ENCODE data around the gene CCBE1.

The CCBE1 gene

GRCh38 chr18:59663096-59663495, 34.1 kb downstream of the CCBE1 start:
- H3K9me3 ChIP-seq (ENCODE audit: control insufficient read depth, low read length): no peaks in the 10 kb centered on the region
- peaks cover 76% of the 10 kb centered on the region for H3K4me1 ChIP-seq (ENCODE audit: control insufficient read depth, insufficient read depth, low read length)
- H3K4me3 ChIP-seq (ENCODE audit: low read length): peak overlapping the region; percentile 40
- H3K36me3 ChIP-seq (ENCODE audit: control insufficient read depth, insufficient read depth, low read length, severe bottlenecking): no peaks in the 10 kb centered on the region
- no peak overlapping the region for H3K9ac ChIP-seq (ENCODE audit: low read length)
- H3K27me3 ChIP-seq (replicated peaks; ENCODE audit: control insufficient read depth, insufficient read depth, low read length): no peaks in the 10 kb centered on the region
- DNase-seq (ENCODE audit: low read depth): no peak

GRCh38 chr18:59661891-59662701, 35.1 kb downstream of the CCBE1 start:
- H3K27me3 ChIP-seq (replicated peaks; ENCODE audit: control insufficient read depth, insufficient read depth, low read length): no peaks in the 10 kb centered on the region
- H3K4me3 ChIP-seq (ENCODE audit: low read length): no peak overlapping the region
- H3K36me3 ChIP-seq (ENCODE audit: control insufficient read depth, insufficient read depth, low read length, severe bottlenecking): no peaks in the 10 kb centered on the region
- H3K9me3 ChIP-seq (ENCODE audit: control insufficient read depth, low read length): no peaks in the 10 kb centered on the region
- H3K4me1 ChIP-seq (ENCODE audit: control insufficient read depth, insufficient read depth, low read length): peaks cover 79% of the 10 kb centered on the region
- DNase-seq (ENCODE audit: low read depth): peak; percentile 50
- peak overlapping the region; percentile 13 for H3K9ac ChIP-seq (ENCODE audit: low read length)

- H3K4me1 ChIP-seq (ENCODE audit: control insufficient read depth, insufficient read depth, low read length): peaks cover 75% of the 10 kb centered on the region
- H3K9ac ChIP-seq (ENCODE audit: low read length): peak overlapping the region; percentile 79
- no peaks in the 10 kb centered on the region for H3K27me3 ChIP-seq (replicated peaks; ENCODE audit: control insufficient read depth, insufficient read depth, low read length)
- H3K36me3 ChIP-seq (ENCODE audit: control insufficient read depth, insufficient read depth, low read length, severe bottlenecking): no peaks in the 10 kb centered on the region
- H3K4me3 ChIP-seq (ENCODE audit: low read length): peak overlapping the region; percentile 75
- H3K9me3 ChIP-seq (ENCODE audit: control insufficient read depth, low read length): no peaks in the 10 kb centered on the region
- peak; percentile 91 for DNase-seq (ENCODE audit: low read depth)
These were observed 36.2 kb downstream of the CCBE1 start for GRCh38 chr18:59660786-59661743.

DNA sequence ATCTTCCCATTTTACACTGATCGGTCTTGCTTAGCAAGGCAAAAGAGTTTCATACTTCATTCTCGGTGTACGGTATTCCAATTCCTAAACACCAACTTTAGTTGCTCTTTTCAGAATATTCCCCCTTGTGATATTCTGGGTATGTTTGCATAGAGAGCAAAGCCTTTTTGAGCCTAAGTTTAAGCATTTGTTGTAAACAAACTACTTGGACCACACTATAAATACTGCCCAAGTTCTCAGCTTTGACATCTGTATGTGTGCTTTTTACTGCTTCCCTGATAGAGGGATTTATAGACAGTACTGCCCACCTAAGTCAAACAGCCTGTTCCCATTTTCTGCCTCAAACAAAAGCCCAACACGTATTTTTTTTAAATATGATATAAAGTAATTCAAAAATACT, 36.9 kb downstream of the CCBE1 start:
- no peak for DNase-seq (ENCODE audit: low read depth)
- Histone ChIP-seq H3K4me3 (ENCODE audit: low read length) (peak overlapping the region; percentile 75), H3K27me3 (replicated peaks; ENCODE audit: control insufficient read depth, insufficient read depth, low read length) (no peaks in the 10 kb centered on the region), H3K36me3 (ENCODE audit: control insufficient read depth, insufficient read depth, low read length, severe bottlenecking) (no peaks in the 10 kb centered on the region), H3K4me1 (ENCODE audit: control insufficient read depth, insufficient read depth, low read length) (peaks cover 69% of the 10 kb centered on the region), H3K9me3 (ENCODE audit: control insufficient read depth, low read length) (no peaks in the 10 kb centered on the region), H3K9ac (ENCODE audit: low read length) (peak overlapping the region; percentile 79)

DNA sequence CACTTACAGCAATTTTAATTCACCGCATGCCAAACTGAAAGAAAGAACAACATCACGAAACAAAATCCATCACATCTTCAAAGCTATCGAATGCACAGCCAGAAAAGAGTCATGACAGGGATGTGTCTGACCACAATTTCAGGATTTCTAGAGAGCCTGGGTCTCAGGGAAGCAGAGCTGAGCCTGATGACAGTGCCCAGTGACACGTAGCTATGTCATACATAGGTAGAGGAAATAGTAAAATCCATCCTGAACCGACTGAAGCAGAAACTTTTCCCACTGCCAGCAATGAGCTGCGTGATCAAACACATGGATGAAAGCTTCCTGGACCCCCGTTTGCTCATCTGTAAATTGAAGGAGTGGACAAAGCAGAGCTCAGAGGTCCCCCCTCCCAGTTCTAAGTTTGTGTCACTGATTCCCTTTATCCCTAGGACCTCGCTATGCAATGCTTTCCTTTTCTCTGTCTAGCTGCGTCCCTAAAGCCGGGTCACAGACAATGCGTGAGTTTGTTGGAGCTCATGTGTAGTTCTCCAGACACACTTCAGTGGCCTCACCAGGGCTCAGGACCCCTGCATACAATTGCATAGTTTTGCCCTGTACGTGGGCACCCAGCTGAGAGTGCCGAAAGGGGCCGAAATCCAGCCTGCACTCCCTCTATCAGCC, 37.6 kb downstream of the CCBE1 start:
- Histone ChIP-seq H3K27me3 (replicated peaks; ENCODE audit: control insufficient read depth, insufficient read depth, low read length) (no peaks in the 10 kb centered on the region), H3K4me1 (ENCODE audit: control insufficient read depth, insufficient read depth, low read length) (peaks cover 62% of the 10 kb centered on the region), H3K4me3 (ENCODE audit: low read length) (peak overlapping the region; percentile 75), H3K9me3 (ENCODE audit: control insufficient read depth, low read length) (no peaks in the 10 kb centered on the region), H3K9ac (ENCODE audit: low read length) (peak overlapping the region; percentile 79), H3K36me3 (ENCODE audit: control insufficient read depth, insufficient read depth, low read length, severe bottlenecking) (no peaks in the 10 kb centered on the region)
- no peak for DNase-seq (ENCODE audit: low read depth)

DNA sequence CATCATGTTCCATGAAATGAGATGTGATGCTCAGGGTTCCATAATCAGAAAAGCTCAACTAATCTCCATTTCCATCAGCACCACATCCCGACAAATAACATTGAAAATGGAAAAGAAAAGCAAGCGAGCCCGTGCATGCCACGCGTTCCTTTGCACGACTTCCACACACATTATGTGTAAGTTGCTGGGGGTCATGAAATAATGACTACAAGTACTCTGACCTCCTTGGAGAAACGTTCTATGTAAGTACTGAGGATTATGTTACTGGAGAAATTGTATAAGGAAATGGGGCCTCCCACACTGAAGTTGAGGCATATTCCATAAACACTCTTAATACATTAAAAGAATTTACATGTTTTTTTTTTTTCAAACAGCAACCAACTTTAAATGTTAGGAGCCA, 38.3 kb downstream of the CCBE1 start:
- H3K36me3 ChIP-seq (ENCODE audit: control insufficient read depth, insufficient read depth, low read length, severe bottlenecking): no peaks in the 10 kb centered on the region
- peak overlapping the region; percentile 75 for H3K4me3 ChIP-seq (ENCODE audit: low read length)
- DNase-seq (ENCODE audit: low read depth): no peak
- H3K27me3 ChIP-seq (replicated peaks; ENCODE audit: control insufficient read depth, insufficient read depth, low read length): no peaks in the 10 kb centered on the region
- H3K9me3 ChIP-seq (ENCODE audit: control insufficient read depth, low read length): no peaks in the 10 kb centered on the region
- peak overlapping the region; percentile 79 for H3K9ac ChIP-seq (ENCODE audit: low read length)
- peaks cover 57% of the 10 kb centered on the region for H3K4me1 ChIP-seq (ENCODE audit: control insufficient read depth, insufficient read depth, low read length)

- no peaks in the 10 kb centered on the region for H3K36me3 ChIP-seq (ENCODE audit: control insufficient read depth, insufficient read depth, low read length, severe bottlenecking)
- H3K27me3 ChIP-seq (replicated peaks; ENCODE audit: control insufficient read depth, insufficient read depth, low read length): no peaks in the 10 kb centered on the region
- H3K9me3 ChIP-seq (ENCODE audit: control insufficient read depth, low read length): no peaks in the 10 kb centered on the region
- peaks cover 50% of the 10 kb centered on the region for H3K4me1 ChIP-seq (ENCODE audit: control insufficient read depth, insufficient read depth, low read length)
- H3K4me3 ChIP-seq (ENCODE audit: low read length): no peak overlapping the region
- H3K9ac ChIP-seq (ENCODE audit: low read length): no peak overlapping the region
- no peak for DNase-seq (ENCODE audit: low read depth)
These were observed 40.2 kb downstream of the CCBE1 start for GRCh38 chr18:59657012-59657411.

GRCh38 chr18:59656373-59656887, 40.8 kb downstream of the CCBE1 start:
- H3K9me3 ChIP-seq (ENCODE audit: control insufficient read depth, low read length): no peaks in the 10 kb centered on the region
- H3K9ac ChIP-seq (ENCODE audit: low read length): no peak overlapping the region
- H3K4me3 ChIP-seq (ENCODE audit: low read length): no peak overlapping the region
- H3K36me3 ChIP-seq (ENCODE audit: control insufficient read depth, insufficient read depth, low read length, severe bottlenecking): no peaks in the 10 kb centered on the region
- H3K4me1 ChIP-seq (ENCODE audit: control insufficient read depth, insufficient read depth, low read length): peaks cover 45% of the 10 kb centered on the region
- H3K27me3 ChIP-seq (replicated peaks; ENCODE audit: control insufficient read depth, insufficient read depth, low read length): no peaks in the 10 kb centered on the region
- no peak for DNase-seq (ENCODE audit: low read depth)

DNA sequence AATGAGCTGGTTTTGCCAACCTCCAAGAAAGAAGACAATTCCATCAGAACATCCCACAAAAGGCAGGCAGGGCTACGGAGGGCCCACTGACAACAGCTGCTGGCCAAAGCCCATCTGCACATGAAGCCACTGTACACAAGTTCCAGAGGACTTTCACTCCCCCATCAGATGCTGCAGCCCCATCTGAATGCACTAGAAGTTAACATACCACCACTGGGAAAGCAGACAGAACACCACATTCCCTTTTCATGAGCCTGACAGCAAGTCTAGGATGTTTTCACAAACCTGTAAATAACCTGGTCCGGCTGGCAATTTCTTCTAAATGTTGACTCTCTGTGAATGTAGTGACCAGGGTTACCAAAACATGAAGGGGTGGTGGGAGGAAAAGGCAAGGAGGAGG, 41.5 kb downstream of the CCBE1 start:
- Histone ChIP-seq H3K4me1 (ENCODE audit: control insufficient read depth, insufficient read depth, low read length) (peaks cover 37% of the 10 kb centered on the region), H3K9ac (ENCODE audit: low read length) (no peak overlapping the region), H3K36me3 (ENCODE audit: control insufficient read depth, insufficient read depth, low read length, severe bottlenecking) (no peaks in the 10 kb centered on the region), H3K9me3 (ENCODE audit: control insufficient read depth, low read length) (no peaks in the 10 kb centered on the region), H3K4me3 (ENCODE audit: low read length) (no peak overlapping the region), H3K27me3 (replicated peaks; ENCODE audit: control insufficient read depth, insufficient read depth, low read length) (no peaks in the 10 kb centered on the region)
- no peak for DNase-seq (ENCODE audit: low read depth)

DNA sequence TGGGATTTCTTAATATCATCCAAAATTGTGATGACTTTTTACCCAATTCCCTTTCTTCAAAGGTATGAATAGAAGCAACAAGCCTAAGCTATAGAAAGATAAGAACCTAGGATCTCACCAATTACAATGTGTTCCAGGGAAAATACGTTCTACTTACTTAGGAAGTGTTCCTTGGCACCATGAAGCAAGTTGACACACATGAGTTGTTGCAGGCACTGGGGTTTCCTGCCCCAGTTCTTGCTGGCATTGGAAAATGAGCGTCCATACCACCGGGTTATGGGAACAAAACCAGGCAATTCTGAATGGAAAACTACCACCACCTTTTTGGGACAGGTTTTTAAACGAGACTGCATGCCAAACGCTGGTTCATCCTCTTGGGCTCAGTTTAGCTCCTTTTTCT, 46.2 kb downstream of the CCBE1 start:
- H3K4me1 ChIP-seq (ENCODE audit: control insufficient read depth, insufficient read depth, low read length): peaks cover 29% of the 10 kb centered on the region
- no peak overlapping the region for H3K4me3 ChIP-seq (ENCODE audit: low read length)
- H3K9me3 ChIP-seq (ENCODE audit: control insufficient read depth, low read length): no peaks in the 10 kb centered on the region
- no peaks in the 10 kb centered on the region for H3K36me3 ChIP-seq (ENCODE audit: control insufficient read depth, insufficient read depth, low read length, severe bottlenecking)
- H3K27me3 ChIP-seq (replicated peaks; ENCODE audit: control insufficient read depth, insufficient read depth, low read length): no peaks in the 10 kb centered on the region
- DNase-seq (ENCODE audit: low read depth): no peak
- no peak overlapping the region for H3K9ac ChIP-seq (ENCODE audit: low read length)
